ENCODE results near the gene CBX6.

DNA sequence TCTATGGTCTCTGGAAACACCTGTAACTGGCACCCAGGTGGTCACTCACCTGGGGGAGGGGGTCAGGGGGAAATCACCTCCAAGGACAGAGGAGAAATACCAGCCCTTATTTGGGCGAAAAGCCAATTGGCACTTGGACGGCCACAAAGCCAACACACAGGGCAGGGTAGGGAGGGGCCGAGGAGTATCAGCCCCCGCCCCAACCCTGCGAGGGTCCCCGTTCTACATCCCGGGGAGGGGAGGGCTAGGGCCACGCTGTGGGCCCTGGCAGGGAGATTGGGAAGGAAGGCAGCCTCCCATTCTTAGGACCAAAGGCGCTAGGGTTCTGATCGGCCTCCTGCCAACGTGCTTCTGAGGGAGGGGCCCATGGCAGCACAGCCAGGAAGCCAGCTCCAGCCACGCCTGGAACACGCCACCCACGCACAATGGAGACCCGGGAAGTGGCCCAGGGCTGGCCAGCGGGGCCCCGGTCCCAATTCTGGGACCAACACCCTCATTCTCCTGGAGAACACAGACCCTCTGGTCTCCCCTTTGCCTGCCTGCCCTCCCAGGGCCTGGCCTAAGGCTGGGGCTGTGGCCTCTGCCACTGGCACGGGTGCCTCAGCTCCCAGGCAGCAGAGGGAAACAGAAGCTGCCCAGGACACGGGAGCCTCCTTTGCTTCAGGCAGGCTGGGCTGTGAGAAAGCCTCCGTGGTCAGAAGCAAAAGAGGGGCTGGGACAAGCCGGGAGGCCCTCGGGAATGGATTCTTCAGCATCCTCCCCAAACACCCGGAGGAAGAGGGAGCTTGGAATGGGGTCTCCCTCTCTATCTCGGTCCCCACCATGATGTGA lies 7.4 kb downstream of the CBX6 start:
- TF ChIP-seq, protein P1, sequence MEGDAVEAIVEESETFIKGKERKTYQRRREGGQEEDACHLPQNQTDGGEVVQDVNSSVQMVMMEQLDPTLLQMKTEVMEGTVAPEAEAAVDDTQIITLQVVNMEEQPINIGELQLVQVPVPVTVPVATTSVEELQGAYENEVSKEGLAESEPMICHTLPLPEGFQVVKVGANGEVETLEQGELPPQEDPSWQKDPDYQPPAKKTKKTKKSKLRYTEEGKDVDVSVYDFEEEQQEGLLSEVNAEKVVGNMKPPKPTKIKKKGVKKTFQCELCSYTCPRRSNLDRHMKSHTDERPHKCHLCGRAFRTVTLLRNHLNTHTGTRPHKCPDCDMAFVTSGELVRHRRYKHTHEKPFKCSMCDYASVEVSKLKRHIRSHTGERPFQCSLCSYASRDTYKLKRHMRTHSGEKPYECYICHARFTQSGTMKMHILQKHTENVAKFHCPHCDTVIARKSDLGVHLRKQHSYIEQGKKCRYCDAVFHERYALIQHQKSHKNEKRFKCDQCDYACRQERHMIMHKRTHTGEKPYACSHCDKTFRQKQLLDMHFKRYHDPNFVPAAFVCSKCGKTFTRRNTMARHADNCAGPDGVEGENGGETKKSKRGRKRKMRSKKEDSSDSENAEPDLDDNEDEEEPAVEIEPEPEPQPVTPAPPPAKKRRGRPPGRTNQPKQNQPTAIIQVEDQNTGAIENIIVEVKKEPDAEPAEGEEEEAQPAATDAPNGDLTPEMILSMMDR (IDR thresholded peaks at IDR 0.05), result no peak
- TF ChIP-seq POLR2A (IDR thresholded peaks at IDR 0.05), result no peak
